Activated CD4-positive, alpha-beta T cell treated with anti-CD3 and anti-CD28 coated beads for 1 hour (primary cell): Measurements from ENCODE around the gene USP49.

ENCODE experiments used
- DNase-seq: peaks from one replicate; pipeline ENCODE4 v3.0.0-alpha.2; 2020

Gene USP49

GRCh38 chr6:41748542-41748941 is 146.6 kb downstream of the USP49 start:
- DNase-seq = no peak

GRCh38 chr6:41748102-41748477 is 147.1 kb downstream of the USP49 start:
- no peak for DNase-seq

- DNase-seq = no peak
Measured at GRCh38 chr6:41747256-41748101, 147.7 kb downstream of the USP49 start, which contains the start of gene PGC. Gene PGC (minus strand): TSS chr6:41747397. CDS start chr6:41747334, 63 bp downstream.

GRCh38 chr6:41746107-41746506 is 149.1 kb downstream of the USP49 start:
- DNase-seq = no peak

GRCh38 chr6:41744236-41744787 is 150.9 kb downstream of the USP49 start:
- DNase-seq = no peak

GRCh38 chr6:41743406-41744235 is 151.6 kb downstream of the USP49 start:
- no peak for DNase-seq

GRCh38 chr6:41741625-41742490 is 153.3 kb downstream of the USP49 start:
- DNase-seq = no peak

GRCh38 chr6:41740366-41741162 is 154.6 kb downstream of the USP49 start:
- no peak for DNase-seq
